GM19372 (cell line): ENCODE measurements around the gene PRR23E.

Source experiments
- ATAC-seq: cut with Tn5 transposase; IDR thresholded peaks from one replicate; pipeline ENCODE4 v1.9.1; 2021; ENCODE audit warnings: mild to moderate bottlenecking, low read depth, moderate library complexity; ENCODE audit not compliant: unreplicated experiment

PRR23E gene

GRCh38 chr3:127182848-127183714 lies 9.8 kb upstream of the PRR23E start:
- no peak for ATAC-seq

DNA sequence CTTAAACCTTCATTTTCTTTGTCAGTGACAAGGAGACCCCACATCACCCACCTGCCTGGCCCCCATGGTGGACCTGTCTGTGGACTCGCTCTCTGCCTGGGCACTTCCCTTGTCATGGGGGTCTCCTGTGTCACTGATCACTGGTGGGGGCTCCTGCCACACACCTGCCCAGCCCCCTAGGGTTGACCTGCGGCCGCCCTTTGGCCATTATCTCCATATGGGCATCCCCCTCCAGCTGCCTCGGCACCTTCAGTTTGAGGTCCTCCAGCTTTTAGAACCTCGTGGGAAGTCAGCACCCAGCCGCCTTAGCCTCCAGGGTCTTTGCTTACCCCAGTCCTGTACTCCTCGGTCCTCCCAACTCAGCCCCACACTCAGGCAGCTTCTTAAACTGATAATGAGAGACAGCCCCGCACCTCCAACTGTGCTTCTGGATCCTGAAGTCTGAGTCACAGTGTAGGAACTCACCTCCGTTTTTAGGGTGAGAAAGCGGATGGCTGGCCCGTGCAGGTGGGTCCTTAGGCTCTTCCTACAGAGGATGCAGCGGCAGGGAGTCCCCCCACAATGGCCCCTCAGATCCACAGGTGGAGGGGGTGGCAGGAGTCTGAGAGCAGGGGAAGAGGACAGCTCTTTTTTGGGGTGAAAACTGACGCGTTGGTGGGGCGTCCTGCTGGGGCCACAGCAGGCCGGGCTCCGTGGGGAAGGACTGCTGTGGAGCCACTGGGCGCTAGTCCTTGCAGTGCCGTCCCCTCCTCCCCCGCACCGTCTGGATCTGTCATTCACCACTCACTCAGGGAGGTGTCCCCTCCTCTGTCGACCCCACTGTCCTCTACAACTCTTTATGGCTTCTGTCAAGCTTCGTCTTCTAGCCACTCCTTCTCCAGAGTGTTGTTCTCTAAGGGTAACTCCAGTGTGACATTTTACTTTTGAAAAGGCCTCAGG lies 8.7 kb upstream of the PRR23E start:
- ATAC-seq, result no peak

DNA sequence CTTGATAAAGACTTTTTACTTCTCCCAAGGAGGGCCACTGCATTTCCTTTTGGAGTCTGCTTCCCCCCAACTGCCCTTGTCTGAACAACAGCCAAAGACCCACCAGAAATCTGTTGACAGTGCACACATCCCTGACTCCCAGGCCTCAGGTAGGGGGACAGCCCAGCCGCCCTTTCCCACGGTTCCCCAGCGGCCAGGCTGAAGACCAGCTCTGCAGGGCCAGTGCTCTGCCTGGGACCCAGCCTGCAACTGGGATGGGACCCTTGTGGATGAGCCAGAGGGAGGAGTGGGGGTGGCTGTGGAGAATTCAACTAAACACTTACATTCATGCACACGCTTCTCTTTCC lies 8.1 kb upstream of the PRR23E start:
- no peak for ATAC-seq

DNA sequence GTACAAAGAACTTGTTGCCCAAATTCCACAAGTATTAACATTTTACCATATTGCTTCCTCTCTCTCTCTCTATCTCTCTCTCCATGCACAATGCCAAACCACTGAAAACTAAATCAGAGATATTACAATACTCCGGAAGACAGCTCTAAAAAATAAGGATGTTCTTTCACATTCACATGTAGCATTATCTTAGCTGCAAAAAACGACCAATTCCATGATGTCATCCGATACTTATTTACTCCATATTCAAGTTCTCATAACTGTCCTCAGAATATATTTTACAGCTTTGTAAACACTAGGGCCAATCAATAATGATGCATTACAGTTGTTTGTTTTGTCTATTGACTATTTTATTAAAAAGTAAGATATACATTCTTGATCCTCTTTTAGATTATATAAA lies 7.7 kb upstream of the PRR23E start:
- no peak for ATAC-seq

DNA sequence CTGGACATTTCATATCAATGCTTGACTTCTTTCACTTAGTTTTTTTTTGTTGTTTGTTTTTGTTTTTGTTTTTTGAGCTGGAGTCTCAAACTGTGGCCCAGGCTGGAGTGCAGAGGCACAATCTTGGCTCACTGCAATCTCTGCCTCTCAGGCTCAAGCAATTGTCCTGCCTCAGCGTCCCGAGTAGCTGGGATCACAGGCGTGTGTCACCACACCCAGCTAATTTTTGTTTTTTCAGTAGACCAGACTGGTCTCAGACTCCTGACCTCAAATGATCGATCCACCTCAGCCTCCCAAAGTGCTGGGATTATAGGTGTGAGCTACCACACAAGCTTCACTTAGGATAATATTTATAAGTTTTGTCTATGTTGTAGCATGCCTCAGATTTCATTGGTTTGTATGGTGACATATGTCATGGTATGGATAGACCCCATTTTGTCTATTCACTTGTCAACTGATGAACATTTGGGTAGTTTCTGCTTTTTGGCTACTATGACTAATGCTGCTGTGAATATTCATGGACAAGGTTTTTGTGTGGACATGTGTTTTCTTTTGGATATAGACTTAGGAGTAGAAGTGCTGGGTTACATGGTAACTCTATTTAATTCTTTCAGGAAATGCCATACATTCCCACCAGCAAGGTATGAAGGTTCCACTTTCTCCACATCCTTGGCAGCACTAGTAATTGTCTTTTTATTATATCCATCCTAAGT lies 6.8 kb upstream of the PRR23E start:
- no peak for ATAC-seq

DNA sequence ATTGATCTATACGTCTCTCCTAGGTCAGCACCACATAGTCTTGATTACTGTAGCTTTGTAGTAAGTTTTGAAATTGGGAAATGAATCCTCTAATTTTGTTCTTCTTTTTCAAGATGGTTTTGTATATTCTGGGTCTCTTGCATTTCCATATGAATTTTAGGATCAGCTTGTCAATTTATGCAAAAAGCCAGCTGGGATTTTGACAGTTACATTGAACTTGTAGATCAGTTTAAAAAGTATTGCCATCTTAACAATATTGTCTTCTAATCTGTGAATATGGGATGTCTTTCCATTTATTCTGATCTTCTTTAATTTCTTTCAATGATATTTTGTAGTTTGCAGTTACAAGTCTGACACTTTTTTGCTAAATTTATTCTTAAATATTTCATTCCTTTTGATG lies 5.6 kb upstream of the PRR23E start:
- ATAC-seq, result no peak

GRCh38 chr3:127193341-127193740 lies 410 bp downstream of the PRR23E start:
- ATAC-seq, result no peak

- no peak for ATAC-seq
These were observed 844 bp downstream of the PRR23E start for GRCh38 chr3:127193775-127194174.

- ATAC-seq, result no peak
These were observed 1.8 kb downstream of the PRR23E start for GRCh38 chr3:127194601-127195187.

GRCh38 chr3:127195417-127195816 lies 2.5 kb downstream of the PRR23E start:
- ATAC-seq, result no peak

DNA sequence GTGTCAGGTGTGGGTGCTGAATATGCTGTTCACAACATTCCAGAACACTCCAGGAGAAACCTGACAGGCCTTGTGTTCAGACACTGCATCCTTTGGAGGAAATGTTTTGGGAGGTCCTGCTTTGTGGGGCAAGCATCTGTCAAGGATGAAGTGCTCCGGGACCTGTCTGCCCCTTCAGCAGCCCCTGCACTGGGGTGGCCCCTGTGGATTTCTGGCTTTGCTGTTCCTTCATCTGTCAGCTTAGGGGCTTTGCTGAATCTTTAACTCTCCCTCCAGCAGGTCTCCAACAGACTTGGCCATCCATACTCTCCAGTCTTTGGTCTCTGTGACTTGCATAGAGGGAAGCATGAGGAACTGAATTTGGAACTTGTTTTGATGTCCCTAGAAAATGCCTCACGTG lies 3.1 kb downstream of the PRR23E start:
- no peak for ATAC-seq

DNA sequence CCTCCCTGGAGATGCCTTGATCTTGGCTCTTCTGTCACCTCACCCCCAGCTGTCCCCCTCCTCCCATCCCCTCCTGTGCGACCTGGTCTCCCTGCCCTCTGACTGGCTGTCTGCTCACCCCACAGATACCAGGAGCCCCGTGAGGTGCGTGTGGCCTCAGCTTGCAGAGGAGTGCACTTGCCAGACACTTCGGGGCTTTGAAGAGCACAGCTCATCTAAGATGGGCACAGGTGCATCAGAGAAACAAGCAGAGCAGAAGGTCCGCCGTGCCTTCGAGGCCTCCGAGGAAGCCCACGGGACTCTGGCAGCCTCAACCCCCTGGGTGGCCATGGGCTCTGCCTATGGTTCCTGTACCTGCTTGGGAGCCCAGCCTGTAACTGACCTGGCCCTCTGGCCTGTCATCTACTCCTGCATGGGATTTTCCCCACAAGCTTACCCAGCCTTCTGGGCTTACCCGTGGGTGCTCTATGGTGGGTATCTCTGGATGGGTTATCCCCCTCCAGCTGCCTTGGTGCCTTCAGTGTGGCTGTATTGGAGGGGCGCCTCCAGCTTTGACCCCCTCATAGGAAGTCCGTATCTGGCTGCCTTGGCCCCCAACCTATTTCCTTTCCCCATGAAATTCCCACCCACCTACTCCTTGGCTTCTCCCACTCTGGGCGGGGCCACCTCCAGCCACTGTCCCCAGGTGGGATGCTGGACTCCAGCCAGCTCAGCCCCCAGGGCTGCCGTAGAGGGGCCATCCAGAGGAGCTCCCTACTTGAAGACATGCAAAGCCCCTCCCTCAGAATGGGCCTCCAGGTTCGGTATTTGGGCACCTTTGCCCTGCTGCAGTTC lies 3.8 kb downstream of the PRR23E start:
- no peak for ATAC-seq

- no peak for ATAC-seq
These were observed 4.6 kb downstream of the PRR23E start for GRCh38 chr3:127197300-127198189.

GRCh38 chr3:127200086-127200691 lies 7.3 kb downstream of the PRR23E start:
- ATAC-seq, result no peak

- ATAC-seq, result no peak
These were observed 10.1 kb downstream of the PRR23E start for GRCh38 chr3:127203024-127203423.

DNA sequence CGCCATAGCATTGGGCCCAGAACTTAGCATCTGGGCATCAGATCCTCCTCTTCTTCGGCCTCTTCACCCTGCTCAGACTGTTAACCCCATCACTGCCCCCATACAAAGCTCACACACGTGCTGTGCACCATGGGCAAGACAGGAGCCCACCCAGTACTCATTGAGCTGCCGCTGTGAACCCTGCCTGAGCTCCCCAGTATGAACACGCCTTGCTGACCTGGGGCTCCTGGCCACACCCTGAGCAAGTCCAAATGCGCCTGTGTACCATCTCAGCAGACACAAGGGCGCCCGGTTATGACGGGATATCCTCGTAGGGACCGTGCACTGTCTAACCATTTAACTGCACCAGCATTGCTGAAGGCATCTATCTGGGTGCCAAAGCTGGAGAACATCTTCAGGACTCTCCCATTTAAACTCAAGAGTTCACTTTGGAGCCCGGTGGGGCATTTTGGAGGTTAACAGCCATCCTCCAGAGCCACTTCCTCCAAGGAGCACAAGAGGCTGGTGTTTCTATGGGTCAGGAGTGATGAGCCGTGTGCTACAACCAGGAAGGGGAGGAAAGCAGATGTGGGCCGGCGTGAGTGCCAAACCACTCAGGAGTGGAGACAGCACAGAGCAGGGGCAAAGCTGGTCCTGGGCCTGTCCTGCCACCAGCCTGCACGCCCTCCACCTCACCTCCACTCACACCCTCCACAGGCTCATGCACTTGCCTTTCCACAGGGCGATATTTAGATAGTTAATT lies 12.1 kb downstream of the PRR23E start:
- no peak for ATAC-seq

GRCh38 chr3:127206154-127206553 lies 13.2 kb downstream of the PRR23E start:
- ATAC-seq, result no peak
